HCT116 (cell line): Measurements from ENCODE around the gene TCF7L1. TPM values are rescaled to one million over a fixed set of nuclear protein-coding genes. Genes with fewer than 3 reads are reported as not detected.
A peak's percentile ranks its signal among the peaks of the same experiment; 100 is the strongest.

Experiments
- ATAC-seq: fragments of 200-7000 bp; cut with Tn5 transposase; 2 replicates; pipeline ENCODE4 v1.9.1; 2020; ENCODE audit warnings: mild to moderate bottlenecking, moderate library complexity
- BruUV-seq: library from RNA; stranded (reverse); fragments of 400-500 nt; replicated peaks from 2 replicates; lab custom pipeline; 2021; lab: Mats Ljungman, UMichigan
- CTCF ChIA-PET: fragments of 300-600 bp; sonication (Branson Sonifier 250); formaldehyde crosslinking; loops from one replicate; lab custom pipeline; 2021; ENCODE audit warnings: antibody characterized with exemption; lab: Charles Lee
- POLR2A ChIA-PET: fragments of 300-600, 350-600 bp; sonication (Branson Sonifier 250); formaldehyde crosslinking; loops from one replicate; lab custom pipeline; 2021; ENCODE audit warnings: antibody characterized with exemption; lab: Charles Lee
- RAD21 ChIA-PET, 2 experiments: fragments of 300-600 bp; sonication (Branson Sonifier 250); formaldehyde crosslinking; loops; one replicate each; lab custom pipeline; 2023; ENCODE audit warnings: low total read pairs in 2 of 2; ENCODE audit not compliant: uncharacterized antibody in 2 of 2, unreplicated experiment in 2 of 2, low non-redundant PET in 1 of 2; lab: Charles Lee
- DNase-seq: peaks from one replicate; pipeline ENCODE4 v3.0.0-alpha.2; 2010; ENCODE audit warnings: low read depth, low spot score
- H2AFZ ChIP-seq: fragments of 200-600 bp; shearing (Covaris generic), sonication (generic); 2 replicates; pipeline ENCODE4 v1.6.1; 2017; ENCODE audit warnings: low read depth, mixed run types, mixed read lengths, antibody characterized with exemption, low read length; ENCODE audit not compliant: poor library complexity, severe bottlenecking
- H3K27ac ChIP-seq: 2 replicates; pipeline ENCODE4 v1.5.1; 2012; ENCODE audit warnings: low read depth, low read length
- H3K27me3 ChIP-seq: fragments of 200-600 bp; sonication (generic); 2 replicates; pipeline ENCODE4 v1.6.1; 2016; ENCODE audit warnings: mixed run types, low read length, mixed read lengths; ENCODE audit not compliant: insufficient read depth
- H3K36me3 ChIP-seq, 2 experiments: fragments of 200-500 bp in 1 of 2; fragments of 200-600 bp in 1 of 2; sonication (Bioruptor generic) in 1 of 2; sonication (generic) in 1 of 2; 2 replicates each; pipeline versions ENCODE4 v1.5.1 to v1.6.1; 2014 to 2016; ENCODE audit warnings: low read length in 2 of 2, inconsistent platforms in 1 of 2, mixed read lengths in 1 of 2, mixed run types in 1 of 2; ENCODE audit not compliant: insufficient read depth in 2 of 2, control insufficient read depth in 1 of 2
- H3K4me1 ChIP-seq, 2 experiments: fragments of 200-600 bp in 1 of 2; sonication (generic) in 1 of 2; 2 replicates each; pipeline versions ENCODE4 v1.5.1 to v1.6.1; 2012 to 2017; ENCODE audit warnings: low read length in 2 of 2, inconsistent platforms in 1 of 2, mild to moderate bottlenecking in 1 of 2, mixed read lengths in 1 of 2, mixed run types in 1 of 2, moderate library complexity in 1 of 2; ENCODE audit not compliant: insufficient read depth in 2 of 2, control insufficient read depth in 1 of 2
- H3K4me2 ChIP-seq: fragments of 200-600 bp; sonication (generic); 2 replicates; pipeline ENCODE4 v1.6.1; 2017; ENCODE audit warnings: mixed run types, low read length, mixed read lengths
- H3K4me3 ChIP-seq, 2 experiments: fragments of 200-600 bp in 1 of 2; sonication (generic) in 1 of 2; replicated peaks in 1 of 2; 2 replicates each; pipeline ENCODE4 v1.5.1; 2011 to 2016; ENCODE audit warnings: low read length in 2 of 2, control low read depth in 1 of 2, low read depth in 1 of 2, mild to moderate bottlenecking in 1 of 2, mixed read lengths in 1 of 2, mixed run types in 1 of 2
- H3K79me2 ChIP-seq: fragments of 200-600 bp; sonication (generic); 2 replicates; pipeline ENCODE4 v1.6.1; 2017; ENCODE audit warnings: mild to moderate bottlenecking, mixed run types, low read length, moderate library complexity, mixed read lengths; ENCODE audit not compliant: insufficient read depth
- H3K9ac ChIP-seq: fragments of 200-600 bp; sonication (generic); 2 replicates; pipeline ENCODE4 v1.6.1; 2016; ENCODE audit warnings: low read length, mixed read lengths
- H3K9me2 ChIP-seq: fragments of 200-600 bp; sonication (generic), shearing (Covaris generic); 2 replicates; pipeline ENCODE4 v1.6.1; 2017; ENCODE audit warnings: mixed run types, mild to moderate bottlenecking, moderate library complexity; ENCODE audit not compliant: insufficient read depth
- H3K9me3 ChIP-seq, 2 experiments: fragments of 200-500 bp in 1 of 2; fragments of 200-600 bp in 1 of 2; sonication (Bioruptor generic) in 1 of 2; sonication (generic) in 1 of 2; 2 replicates each; pipeline ENCODE4 v1.6.1; 2014 to 2017; ENCODE audit warnings: low read length in 2 of 2, mixed read lengths in 2 of 2, inconsistent platforms in 1 of 2, low read depth in 1 of 2, mild to moderate bottlenecking in 1 of 2, mixed run types in 1 of 2, moderate library complexity in 1 of 2; ENCODE audit not compliant: control insufficient read depth in 1 of 2, insufficient read depth in 1 of 2
- H4K20me1 ChIP-seq: fragments of 200-600 bp; sonication (generic), shearing (Covaris generic); 2 replicates; pipeline ENCODE4 v1.6.1; 2017; ENCODE audit warnings: mixed run types, mild to moderate bottlenecking, moderate library complexity; ENCODE audit not compliant: insufficient read depth
- CBX3 ChIP-seq: IDR thresholded peaks from 2 replicates; pipeline ENCODE4 v1.6.1; 2012; ENCODE audit warnings: low read depth
- EGR1 ChIP-seq: IDR thresholded peaks from 2 replicates; pipeline ENCODE4 v1.6.1; 2012; ENCODE audit warnings: low read depth
- EZH2 ChIP-seq: fragments of 200-600 bp; sonication (generic); IDR thresholded peaks from 2 replicates; pipeline ENCODE4 v1.6.1; 2017; ENCODE audit warnings: antibody characterized with exemption, mixed run types
- EZH2phosphoT487 ChIP-seq: fragments of 200-600 bp; IDR thresholded peaks from 2 replicates; pipeline ENCODE4 v1.6.1; 2018; ENCODE audit warnings: antibody characterized with exemption, borderline replicate concordance
- POLR2A ChIP-seq: IDR thresholded peaks from 2 replicates; pipeline ENCODE4 v1.7.0; 2011; ENCODE audit warnings: borderline replicate concordance; ENCODE audit not compliant: insufficient read depth, insufficient read length; ENCODE audit errors: extremely low read depth
- TCF7L2 ChIP-seq: IDR thresholded peaks from 2 replicates; pipeline ENCODE4 v1.7.0; 2011; ENCODE audit warnings: borderline replicate concordance, inconsistent platforms; ENCODE audit not compliant: insufficient read depth, insufficient read length; ENCODE audit errors: extremely low read depth
- ZBTB33 ChIP-seq: IDR thresholded peaks from 2 replicates; pipeline ENCODE4 v1.6.1; 2011; ENCODE audit warnings: mild to moderate bottlenecking, low read length, moderate library complexity; ENCODE audit not compliant: insufficient replicate concordance; ENCODE audit errors: extremely low read depth
- intact Hi-C: fragments of 100-400 bp; cut with micrococcal nuclease; formaldehyde crosslinking; loops from 2 replicates; pipeline ENCODE4 v1.10.0; 2022
- total RNA-seq: library from RNA; stranded (reverse); gene quantifications from one replicate; pipeline ENCODE4 v1.2.1, GENCODE V29; 2021; ENCODE audit not compliant: unreplicated experiment

TCF7L1 gene
- total RNA-seq, 1 experiment from 2014 or later = 10.3 TPM

DNA sequence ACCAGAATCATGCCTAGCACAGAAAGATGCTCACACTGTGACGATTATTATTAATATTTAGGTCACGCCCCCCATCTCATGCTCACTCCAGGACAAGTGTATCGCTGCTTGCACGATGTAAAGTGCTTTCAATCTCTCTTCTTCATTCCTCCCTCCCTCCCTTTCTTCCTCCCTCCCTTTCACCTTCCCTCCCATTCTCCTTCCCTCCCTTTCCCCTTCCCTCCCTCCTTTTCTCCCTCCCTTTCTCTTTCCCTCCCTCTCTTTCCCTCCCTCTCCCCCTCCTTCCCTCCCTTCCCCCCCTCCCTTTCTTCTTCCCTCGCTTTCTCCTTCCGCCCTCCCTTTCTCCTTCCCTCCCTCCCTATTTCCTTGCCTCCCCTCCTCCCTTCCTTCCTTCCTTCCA lies 175.0 kb downstream of the TCF7L1 start:
- POLR2A ChIA-PET = no interaction called here
- Histone ChIP-seq H3K4me2 (no peak overlapping the region), H3K9me2 (no peaks in the 10 kb centered on the region), H3K4me1 (no peaks in the 10 kb centered on the region), H3K9me3 (no peaks in the 10 kb centered on the region), H3K79me2 (no peaks in the 10 kb centered on the region), H4K20me1 (no peaks in the 10 kb centered on the region), H3K4me3 (no peak overlapping the region), H3K27me3 (no peaks in the 10 kb centered on the region), H3K27ac (no peak overlapping the region), H2AFZ (no peak overlapping the region), H3K9ac (no peak overlapping the region), H3K36me3 (no peaks in the 10 kb centered on the region)
- RAD21 ChIA-PET = no interaction called here
- ATAC-seq (no peak), DNase-seq (no peak)
- BruUV-seq = no TSS peak
- no peak for TF ChIP-seq CBX3
- no peak for TF ChIP-seq EGR1
- no peak for TF ChIP-seq EZH2
- no peak for TF ChIP-seq EZH2phosphoT487
- intact Hi-C loops = no loop called here
- CTCF ChIA-PET = no interaction called here

GRCh38 chr2:85308896-85309555 lies 175.8 kb downstream of the TCF7L1 start:
- POLR2A ChIA-PET = interaction anchor here (0.7 kb wide), 1 partner anchor 402 kb away, joined by 3 read pairs; no protein-coding TSS in a partner anchor
- no peaks in the 10 kb centered on the region for H3K36me3 ChIP-seq
- H3K4me1 ChIP-seq = no peaks in the 10 kb centered on the region
- no peaks in the 10 kb centered on the region for H4K20me1 ChIP-seq
- RAD21 ChIA-PET = no interaction called here
- no peak overlapping the region for H3K4me3 ChIP-seq
- no peaks in the 10 kb centered on the region for H3K9me3 ChIP-seq
- no peaks in the 10 kb centered on the region for H3K9me2 ChIP-seq
- ATAC-seq (peak; percentile 21; the same call in 1 of the 2 replicates), DNase-seq (no peak)
- H3K27me3 ChIP-seq = no peaks in the 10 kb centered on the region
- no peak overlapping the region for H3K4me2 ChIP-seq
- no peaks in the 10 kb centered on the region for H3K79me2 ChIP-seq
- TF ChIP-seq ZBTB33 (no peak), POLR2A (no peak), EGR1 (no peak), TCF7L2 (no peak)
- H3K9ac ChIP-seq = no peak overlapping the region
- no peak overlapping the region for H3K27ac ChIP-seq
- CTCF ChIA-PET = no interaction called here
- H2AFZ ChIP-seq = no peak overlapping the region
- BruUV-seq = no TSS peak
- intact Hi-C loops = no loop called here
